GM18858 (cell line): ENCODE results near the gene MTMR10.
A peak's percentile ranks its signal among the peaks of the same experiment; 100 is the strongest.

Experiments
- ATAC-seq: cut with Tn5 transposase; IDR thresholded peaks from one replicate; pipeline ENCODE4 v1.9.1; 2021; ENCODE audit not compliant: unreplicated experiment

MTMR10 gene

GRCh38 chr15:31013863-31014607 is 22.6 kb upstream of the MTMR10 start:
- ATAC-seq: peak; percentile 81

DNA sequence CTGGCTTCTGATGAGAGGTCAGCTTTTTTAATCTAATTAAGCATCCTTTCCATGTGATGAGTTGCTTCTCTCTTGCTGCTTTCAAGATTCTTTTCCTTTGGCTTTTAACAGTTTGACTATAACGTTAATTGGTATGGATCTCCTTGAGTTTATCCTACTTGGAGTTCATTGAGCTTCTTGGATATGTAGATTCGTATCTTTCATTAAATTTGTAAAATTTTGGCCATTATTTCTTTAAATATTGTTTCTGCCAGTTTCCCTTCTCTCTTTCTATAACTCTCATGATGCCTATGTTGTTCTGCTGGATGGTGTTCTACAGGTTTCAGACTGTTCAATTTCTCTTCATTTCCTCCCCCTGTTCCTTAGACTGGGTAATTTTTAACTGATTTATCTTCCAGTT is 21.0 kb upstream of the MTMR10 start:
- ATAC-seq: no peak

DNA sequence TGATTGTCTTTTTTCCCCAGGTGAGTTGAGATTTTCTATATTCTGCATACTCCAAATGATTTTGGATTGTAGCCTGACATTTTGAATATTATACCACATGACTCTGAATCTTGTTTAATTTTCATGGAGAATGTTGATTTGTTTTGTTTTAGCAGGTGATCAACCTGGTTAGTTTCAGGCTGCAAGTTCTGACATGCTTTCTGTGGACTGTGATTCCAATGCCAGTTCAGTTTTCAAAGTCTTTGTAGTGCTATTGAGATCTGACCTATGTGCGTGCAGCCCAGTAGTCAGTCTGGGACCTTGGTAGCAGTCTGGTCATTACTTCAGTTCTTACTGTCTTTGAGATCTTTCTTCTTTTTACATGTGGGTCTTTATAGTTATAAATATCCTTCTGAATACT is 18.6 kb upstream of the MTMR10 start:
- ATAC-seq: no peak

DNA sequence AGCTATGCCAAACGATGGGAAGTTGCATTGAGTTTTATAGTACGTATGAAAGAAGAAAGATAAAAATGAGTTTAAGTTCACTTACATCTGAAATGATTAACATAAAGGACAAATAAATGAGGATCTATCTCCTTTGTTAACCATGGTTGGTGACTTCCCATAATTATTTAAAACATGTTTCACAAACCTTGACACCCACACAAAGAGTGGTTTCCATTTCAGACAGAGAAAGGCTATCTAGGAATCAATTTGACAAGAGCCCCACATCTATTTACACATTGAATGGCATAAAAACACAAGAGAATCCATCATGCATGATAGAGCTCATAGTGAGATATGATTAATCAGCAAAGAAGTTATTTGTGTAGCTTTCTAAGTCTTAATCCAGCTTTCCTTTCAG is 14.2 kb upstream of the MTMR10 start:
- no peak for ATAC-seq

GRCh38 chr15:31004220-31004733 is 12.8 kb upstream of the MTMR10 start:
- ATAC-seq: peak; percentile 79

- ATAC-seq: no peak
Observed at GRCh38 chr15:31001702-31002101, 10.3 kb upstream of the MTMR10 start.

DNA sequence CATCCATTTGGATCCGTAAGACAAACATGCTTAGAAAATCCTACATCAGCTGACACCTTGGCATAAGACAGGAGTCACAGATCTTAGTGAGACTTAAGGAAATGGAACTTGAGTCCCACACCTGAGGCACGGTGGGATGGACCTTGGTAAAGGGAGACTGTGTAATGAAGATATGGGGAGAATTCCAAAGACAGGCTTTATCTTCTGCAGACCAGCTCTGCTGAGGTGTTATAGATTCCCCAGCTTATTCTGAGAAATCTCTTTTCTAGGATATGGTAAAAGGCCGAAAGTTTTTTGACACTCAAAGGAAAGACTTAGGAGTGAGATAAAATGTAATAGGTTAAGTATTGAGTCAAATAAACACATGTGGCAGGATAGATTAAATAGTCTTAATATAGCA is 8.3 kb upstream of the MTMR10 start:
- ATAC-seq: no peak

DNA sequence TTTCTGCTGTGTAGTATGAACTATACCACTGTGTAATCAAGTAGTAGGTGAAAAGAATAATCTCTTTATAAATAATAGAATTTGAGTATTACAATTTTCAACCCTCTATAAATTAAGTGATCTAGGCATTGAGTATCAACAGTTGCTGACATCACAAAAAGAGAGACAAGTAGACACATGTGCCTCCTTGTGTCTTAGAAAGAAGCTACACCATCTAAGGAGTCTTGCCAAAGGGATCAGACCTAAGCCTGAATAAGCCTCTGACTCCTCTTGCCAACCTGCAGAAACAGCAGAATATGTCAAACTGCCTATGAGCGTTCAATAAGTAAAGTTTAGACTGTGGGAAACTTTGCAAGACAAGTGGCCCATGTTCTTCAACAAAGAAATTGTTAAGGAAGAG is 5.8 kb upstream of the MTMR10 start:
- no peak for ATAC-seq

- ATAC-seq: no peak
Observed at GRCh38 chr15:30992249-30992864, 929 bp upstream of the MTMR10 start.

GRCh38 chr15:30990446-30991254 is 778 bp downstream of the MTMR10 start:
- ATAC-seq: no peak

DNA sequence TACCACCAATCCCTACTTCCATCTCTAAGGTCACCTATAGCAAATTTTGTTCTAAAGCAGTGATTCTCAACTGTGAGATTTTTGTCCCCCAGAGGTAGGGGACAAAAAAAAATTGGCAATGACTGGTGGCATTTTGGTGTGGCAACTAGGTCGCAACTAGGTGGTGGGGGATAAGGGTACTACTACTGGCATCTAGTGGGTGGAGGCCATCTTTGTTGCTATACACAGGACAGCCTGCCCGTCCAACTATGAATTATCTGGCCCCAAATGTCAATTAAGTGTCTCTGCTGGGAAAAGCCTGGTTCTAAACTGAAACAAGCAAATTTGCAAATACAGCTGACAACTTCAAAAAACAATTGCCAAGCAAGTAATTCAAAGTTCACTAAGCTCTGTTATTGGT is 1.4 kb downstream of the MTMR10 start:
- ATAC-seq: no peak

DNA sequence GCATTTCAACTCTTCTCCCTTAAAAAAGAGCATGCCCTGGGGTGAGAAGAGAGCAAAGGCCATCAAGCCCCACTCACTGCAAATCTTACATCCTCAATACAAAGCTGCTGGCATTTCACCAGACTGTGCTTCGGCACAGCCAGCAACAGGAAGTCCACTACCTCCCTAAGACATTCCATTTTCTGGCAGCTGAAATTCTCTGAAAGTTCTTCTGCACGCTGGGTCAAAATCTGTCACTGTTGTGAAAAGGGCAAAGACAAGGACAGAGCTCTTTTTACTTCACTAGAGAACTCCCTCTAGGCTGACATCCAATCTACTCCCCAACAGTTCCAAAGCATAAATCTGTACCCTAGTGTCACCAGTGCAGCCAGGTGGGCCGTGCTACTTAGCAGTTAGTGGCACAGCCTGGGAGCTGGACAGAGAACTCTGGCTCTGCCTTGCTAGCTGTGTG is 6.3 kb downstream of the MTMR10 start:
- no peak for ATAC-seq

DNA sequence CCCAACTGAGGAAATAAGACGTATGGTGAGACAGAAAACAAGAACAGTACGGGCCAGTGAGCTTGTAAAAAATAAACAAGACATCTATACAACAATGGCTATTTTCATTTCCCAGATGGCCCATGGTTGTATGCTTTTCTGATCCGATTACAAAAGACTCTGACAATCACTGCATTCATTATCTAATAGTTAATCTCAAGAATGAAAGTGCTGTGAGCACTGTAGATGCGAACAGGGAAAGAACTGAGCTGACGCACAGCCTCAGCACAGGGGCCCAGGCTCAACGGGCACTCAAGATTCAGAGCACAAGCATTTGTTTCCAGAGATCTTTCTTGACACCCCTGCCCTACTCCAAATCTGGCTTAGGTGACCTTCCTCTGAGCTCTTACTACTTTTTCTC is 6.9 kb downstream of the MTMR10 start:
- no peak for ATAC-seq

DNA sequence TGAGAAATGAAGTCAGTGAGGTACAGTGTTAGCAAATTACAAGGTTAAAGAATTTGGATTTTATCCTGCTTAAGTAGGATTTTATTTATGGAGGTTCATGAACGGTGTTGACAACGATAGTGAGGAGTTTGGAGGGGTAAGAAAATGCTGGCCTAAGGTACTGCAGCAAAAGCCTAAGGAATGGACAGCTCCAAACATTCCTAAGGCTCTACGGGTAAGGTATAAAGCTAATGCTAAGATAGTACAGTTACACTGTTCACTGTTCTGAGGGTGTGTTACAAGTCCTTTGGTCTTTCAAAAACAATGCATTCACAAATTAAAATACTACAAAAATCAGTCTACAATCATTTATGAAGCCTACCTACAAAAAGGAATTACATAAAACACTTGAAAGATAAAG is 7.3 kb downstream of the MTMR10 start:
- ATAC-seq: no peak

GRCh38 chr15:30979457-30979856 is 12.0 kb downstream of the MTMR10 start:
- ATAC-seq: no peak

DNA sequence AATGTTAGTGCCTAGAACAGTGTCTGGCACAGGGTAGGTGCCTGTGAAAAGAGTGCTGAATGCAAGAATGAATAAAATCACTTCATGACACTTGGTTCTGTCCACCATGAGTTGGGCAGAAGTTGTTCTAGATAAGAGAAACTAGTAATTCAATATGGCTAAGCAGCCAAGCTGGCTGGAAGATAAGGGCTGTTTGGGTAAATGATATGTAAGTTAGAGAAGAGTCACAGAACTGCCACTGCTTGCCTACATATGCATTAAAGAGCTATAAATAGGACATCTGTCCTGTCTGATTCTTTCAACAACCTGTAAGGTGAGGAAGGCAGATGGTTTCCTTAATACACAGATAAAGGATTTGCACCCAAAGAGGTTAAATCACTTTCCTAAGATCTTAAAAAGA is 13.1 kb downstream of the MTMR10 start:
- ATAC-seq: no peak

- no peak for ATAC-seq
Observed at GRCh38 chr15:30974112-30974511, 17.3 kb downstream of the MTMR10 start.

DNA sequence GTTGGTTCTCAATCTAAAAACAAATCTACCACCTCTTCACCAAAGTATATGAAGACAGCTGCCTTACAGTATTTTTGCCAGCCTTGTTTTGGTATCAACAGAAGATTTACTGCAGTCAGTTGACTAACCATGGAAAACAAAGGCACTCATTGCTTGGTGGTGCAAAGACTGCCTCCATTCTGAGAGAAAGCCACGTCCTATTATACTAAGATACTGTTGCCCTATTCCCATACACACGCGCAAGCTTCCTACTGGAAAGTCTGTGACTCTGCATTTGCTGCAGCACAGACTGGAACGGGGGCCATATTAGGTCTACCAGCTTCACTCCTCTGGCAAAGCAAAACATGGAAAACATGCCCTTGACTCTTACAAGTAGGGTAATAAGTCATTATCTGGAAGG is 18.0 kb downstream of the MTMR10 start:
- no peak for ATAC-seq

DNA sequence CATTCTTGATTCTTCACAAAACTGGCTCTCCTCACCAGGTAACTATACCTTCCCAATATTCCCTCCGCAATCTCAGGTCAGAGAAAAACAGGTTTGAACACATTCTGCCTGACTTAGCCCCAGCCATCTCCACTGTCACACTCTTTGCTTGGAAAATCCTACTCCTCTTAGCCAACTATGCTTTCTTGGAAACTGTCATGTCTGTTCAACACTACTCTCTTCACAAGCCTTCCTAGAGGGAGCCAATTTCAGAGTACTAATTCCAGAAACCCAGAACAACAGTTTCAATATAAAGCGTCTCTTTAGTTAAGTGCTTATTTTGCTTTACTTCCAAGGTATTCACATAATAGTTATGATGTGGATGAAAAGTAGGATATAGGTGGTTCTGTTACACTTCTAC is 21.7 kb downstream of the MTMR10 start:
- no peak for ATAC-seq

DNA sequence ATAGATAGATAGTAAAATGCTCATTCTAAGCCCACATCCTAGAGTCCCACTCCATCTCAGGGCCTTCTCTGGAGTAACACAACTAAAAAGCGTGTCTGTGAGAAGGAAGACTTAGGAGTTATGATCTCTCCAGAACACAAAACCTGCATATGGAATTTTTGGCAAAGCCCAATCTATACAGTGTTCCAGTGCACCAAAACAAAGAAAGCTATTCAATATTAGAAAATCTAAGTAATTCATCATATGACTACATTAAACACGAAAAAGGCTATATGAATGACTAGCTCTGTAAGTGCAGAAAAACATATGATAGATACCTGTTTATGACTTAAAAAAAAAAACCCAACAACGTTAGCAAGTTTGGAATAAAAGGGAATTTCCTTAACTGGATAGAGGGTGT is 27.7 kb downstream of the MTMR10 start:
- no peak for ATAC-seq

GRCh38 chr15:30962659-30963058 is 28.8 kb downstream of the MTMR10 start:
- no peak for ATAC-seq

- no peak for ATAC-seq
Observed at GRCh38 chr15:30962079-30962478, 29.3 kb downstream of the MTMR10 start.
